GM12864 (cell line): ENCODE results near the gene NPTX2.

Experiments
- DNase-seq: peaks from one replicate; pipeline ENCODE4 v3.0.0-alpha.2; 2011; ENCODE audit warnings: low read depth
- H3K4me3 ChIP-seq: 2 replicates; pipeline ENCODE4 v1.5.1; 2011; ENCODE audit warnings: mild to moderate bottlenecking, low read depth, low read length, control low read depth
- CTCF ChIP-seq: IDR thresholded peaks from 2 replicates; pipeline ENCODE4 v1.5.1; 2011; ENCODE audit warnings: low read depth, mild to moderate bottlenecking, moderate library complexity, low read length, control low read depth, inconsistent platforms; ENCODE audit errors: missing control alignments

Gene NPTX2

GRCh38 chr7:98654524-98655272, 37.6 kb downstream of the NPTX2 start:
- no peak for DNase-seq
- TF ChIP-seq CTCF, result no peak
- H3K4me3 ChIP-seq, result no peak overlapping the region

GRCh38 chr7:98655611-98656010, 38.5 kb downstream of the NPTX2 start:
- DNase-seq, result no peak
- no peak overlapping the region for H3K4me3 ChIP-seq
- no peak for TF ChIP-seq CTCF

GRCh38 chr7:98656899-98657298, 39.8 kb downstream of the NPTX2 start:
- no peak overlapping the region for H3K4me3 ChIP-seq
- no peak for DNase-seq
- no peak for TF ChIP-seq CTCF

GRCh38 chr7:98657736-98658135, 40.7 kb downstream of the NPTX2 start:
- DNase-seq, result no peak
- no peak for TF ChIP-seq CTCF
- H3K4me3 ChIP-seq, result no peak overlapping the region

GRCh38 chr7:98659756-98660155, 42.7 kb downstream of the NPTX2 start:
- TF ChIP-seq CTCF, result no peak
- no peak for DNase-seq
- no peak overlapping the region for H3K4me3 ChIP-seq

GRCh38 chr7:98661607-98662006, 44.5 kb downstream of the NPTX2 start:
- H3K4me3 ChIP-seq, result no peak overlapping the region
- no peak for DNase-seq
- TF ChIP-seq CTCF, result no peak

- TF ChIP-seq CTCF, result no peak
Observed at GRCh38 chr7:98662289-98662688, 45.2 kb downstream of the NPTX2 start.

More at GRCh38 chr7:98662289-98662688, 45.2 kb downstream of the NPTX2 start:
- H3K4me3 ChIP-seq, result no peak overlapping the region
- DNase-seq, result no peak
